GM12878 (cell line): ENCODE data around the gene NUAK2.

Experiments
- SRF ChIP-seq, 2 experiments: IDR thresholded peaks; 2 replicates each; pipeline ENCODE4 v1.6.1; 2011; ENCODE audit warnings: low read depth in 2 of 2, low read length in 2 of 2, mild to moderate bottlenecking in 1 of 2, moderate library complexity in 1 of 2
- TBL1XR1 ChIP-seq: IDR thresholded peaks from 2 replicates; pipeline ENCODE4 v1.6.1; 2012; ENCODE audit warnings: low read depth, low read length, improper control_type of control experiment

DNA sequence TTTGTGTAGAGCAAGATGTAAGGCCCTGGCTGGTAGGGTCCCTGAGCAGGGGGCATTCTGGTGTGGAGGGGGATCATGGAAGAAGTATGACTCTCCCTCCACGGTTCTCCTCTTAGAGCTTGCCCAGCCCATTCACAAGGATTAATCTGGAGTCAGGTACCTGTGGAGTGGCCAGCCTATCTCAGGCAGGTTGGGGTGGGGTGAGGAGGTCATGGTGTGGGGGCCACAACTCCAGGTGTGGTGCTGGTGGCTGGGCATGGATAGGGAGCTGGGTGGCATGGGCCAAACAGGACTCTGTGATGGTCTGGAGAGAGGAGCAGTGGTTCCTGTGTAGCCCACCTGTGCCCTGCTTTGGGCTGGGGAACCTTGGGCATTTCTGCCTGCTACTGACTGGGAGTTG is 61.5 kb downstream of the NUAK2 start:
- TF ChIP-seq SRF (IDR thresholded peaks at IDR 0.05; ENCODE audit: low read depth in 2 of 2, low read length in 2 of 2) (no peak), TBL1XR1 (no peak)
